HCT116 (cell line): ENCODE measurements around the gene DEPDC5. TPM values are rescaled to one million over a fixed set of nuclear protein-coding genes. Genes with fewer than 3 reads are reported as not detected.

ENCODE experiments used
- ATAC-seq: fragments of 200-7000 bp; cut with Tn5 transposase; 2 replicates; pipeline ENCODE4 v1.9.1; 2020; ENCODE audit warnings: mild to moderate bottlenecking, moderate library complexity
- BruUV-seq: library from RNA; stranded (reverse); fragments of 400-500 nt; replicated peaks from 2 replicates; lab custom pipeline; 2021; lab: Mats Ljungman, UMichigan
- CTCF ChIA-PET: fragments of 300-600 bp; sonication (Branson Sonifier 250); formaldehyde crosslinking; loops from one replicate; lab custom pipeline; 2021; ENCODE audit warnings: antibody characterized with exemption; lab: Charles Lee
- POLR2A ChIA-PET: fragments of 300-600, 350-600 bp; sonication (Branson Sonifier 250); formaldehyde crosslinking; loops from one replicate; lab custom pipeline; 2021; ENCODE audit warnings: antibody characterized with exemption; lab: Charles Lee
- RAD21 ChIA-PET, 2 experiments: fragments of 300-600 bp; sonication (Branson Sonifier 250); formaldehyde crosslinking; loops; one replicate each; lab custom pipeline; 2023; ENCODE audit warnings: low total read pairs in 2 of 2; ENCODE audit not compliant: uncharacterized antibody in 2 of 2, unreplicated experiment in 2 of 2, low non-redundant PET in 1 of 2; lab: Charles Lee
- DNase-seq: peaks from one replicate; pipeline ENCODE4 v3.0.0-alpha.2; 2010; ENCODE audit warnings: low read depth, low spot score
- H2AFZ ChIP-seq: fragments of 200-600 bp; shearing (Covaris generic), sonication (generic); 2 replicates; pipeline ENCODE4 v1.6.1; 2017; ENCODE audit warnings: low read depth, mixed run types, mixed read lengths, antibody characterized with exemption, low read length; ENCODE audit not compliant: poor library complexity, severe bottlenecking
- H3K27ac ChIP-seq: 2 replicates; pipeline ENCODE4 v1.5.1; 2012; ENCODE audit warnings: low read depth, low read length
- H3K27me3 ChIP-seq: fragments of 200-600 bp; sonication (generic); 2 replicates; pipeline ENCODE4 v1.6.1; 2016; ENCODE audit warnings: mixed run types, low read length, mixed read lengths; ENCODE audit not compliant: insufficient read depth
- H3K36me3 ChIP-seq, 2 experiments: fragments of 200-500 bp in 1 of 2; fragments of 200-600 bp in 1 of 2; sonication (Bioruptor generic) in 1 of 2; sonication (generic) in 1 of 2; 2 replicates each; pipeline versions ENCODE4 v1.5.1 to v1.6.1; 2014 to 2016; ENCODE audit warnings: low read length in 2 of 2, inconsistent platforms in 1 of 2, mixed read lengths in 1 of 2, mixed run types in 1 of 2; ENCODE audit not compliant: insufficient read depth in 2 of 2, control insufficient read depth in 1 of 2
- H3K4me1 ChIP-seq, 2 experiments: fragments of 200-600 bp in 1 of 2; sonication (generic) in 1 of 2; 2 replicates each; pipeline versions ENCODE4 v1.5.1 to v1.6.1; 2012 to 2017; ENCODE audit warnings: low read length in 2 of 2, inconsistent platforms in 1 of 2, mild to moderate bottlenecking in 1 of 2, mixed read lengths in 1 of 2, mixed run types in 1 of 2, moderate library complexity in 1 of 2; ENCODE audit not compliant: insufficient read depth in 2 of 2, control insufficient read depth in 1 of 2
- H3K4me2 ChIP-seq: fragments of 200-600 bp; sonication (generic); 2 replicates; pipeline ENCODE4 v1.6.1; 2017; ENCODE audit warnings: mixed run types, low read length, mixed read lengths
- H3K4me3 ChIP-seq, 2 experiments: fragments of 200-600 bp in 1 of 2; sonication (generic) in 1 of 2; replicated peaks in 1 of 2; 2 replicates each; pipeline ENCODE4 v1.5.1; 2011 to 2016; ENCODE audit warnings: low read length in 2 of 2, control low read depth in 1 of 2, low read depth in 1 of 2, mild to moderate bottlenecking in 1 of 2, mixed read lengths in 1 of 2, mixed run types in 1 of 2
- H3K79me2 ChIP-seq: fragments of 200-600 bp; sonication (generic); 2 replicates; pipeline ENCODE4 v1.6.1; 2017; ENCODE audit warnings: mild to moderate bottlenecking, mixed run types, low read length, moderate library complexity, mixed read lengths; ENCODE audit not compliant: insufficient read depth
- H3K9ac ChIP-seq: fragments of 200-600 bp; sonication (generic); 2 replicates; pipeline ENCODE4 v1.6.1; 2016; ENCODE audit warnings: low read length, mixed read lengths
- H3K9me2 ChIP-seq: fragments of 200-600 bp; sonication (generic), shearing (Covaris generic); 2 replicates; pipeline ENCODE4 v1.6.1; 2017; ENCODE audit warnings: mixed run types, mild to moderate bottlenecking, moderate library complexity; ENCODE audit not compliant: insufficient read depth
- H3K9me3 ChIP-seq, 2 experiments: fragments of 200-500 bp in 1 of 2; fragments of 200-600 bp in 1 of 2; sonication (Bioruptor generic) in 1 of 2; sonication (generic) in 1 of 2; 2 replicates each; pipeline ENCODE4 v1.6.1; 2014 to 2017; ENCODE audit warnings: low read length in 2 of 2, mixed read lengths in 2 of 2, inconsistent platforms in 1 of 2, low read depth in 1 of 2, mild to moderate bottlenecking in 1 of 2, mixed run types in 1 of 2, moderate library complexity in 1 of 2; ENCODE audit not compliant: control insufficient read depth in 1 of 2, insufficient read depth in 1 of 2
- H4K20me1 ChIP-seq: fragments of 200-600 bp; sonication (generic), shearing (Covaris generic); 2 replicates; pipeline ENCODE4 v1.6.1; 2017; ENCODE audit warnings: mixed run types, mild to moderate bottlenecking, moderate library complexity; ENCODE audit not compliant: insufficient read depth
- CBX3 ChIP-seq: IDR thresholded peaks from 2 replicates; pipeline ENCODE4 v1.6.1; 2012; ENCODE audit warnings: low read depth
- ELF1 ChIP-seq: IDR thresholded peaks from 2 replicates; pipeline ENCODE4 v1.6.1; 2012; ENCODE audit warnings: low read depth, borderline replicate concordance
- EZH2 ChIP-seq: fragments of 200-600 bp; sonication (generic); IDR thresholded peaks from 2 replicates; pipeline ENCODE4 v1.6.1; 2017; ENCODE audit warnings: antibody characterized with exemption, mixed run types
- EZH2phosphoT487 ChIP-seq: fragments of 200-600 bp; IDR thresholded peaks from 2 replicates; pipeline ENCODE4 v1.6.1; 2018; ENCODE audit warnings: antibody characterized with exemption, borderline replicate concordance
- POLR2A ChIP-seq: IDR thresholded peaks from 2 replicates; pipeline ENCODE4 v1.7.0; 2011; ENCODE audit warnings: borderline replicate concordance; ENCODE audit not compliant: insufficient read depth, insufficient read length; ENCODE audit errors: extremely low read depth
- SIN3A ChIP-seq: IDR thresholded peaks from 2 replicates; pipeline ENCODE4 v1.6.1; 2012; ENCODE audit warnings: low read depth
- SP1 ChIP-seq: IDR thresholded peaks from 2 replicates; pipeline ENCODE4 v1.6.1; 2012; ENCODE audit warnings: low read depth
- TCF7L2 ChIP-seq: IDR thresholded peaks from 2 replicates; pipeline ENCODE4 v1.7.0; 2011; ENCODE audit warnings: borderline replicate concordance, inconsistent platforms; ENCODE audit not compliant: insufficient read depth, insufficient read length; ENCODE audit errors: extremely low read depth
- ZFX ChIP-seq: fragments of 450-650 bp; IDR thresholded peaks from 2 replicates; pipeline ENCODE4 v1.6.1; 2017
- ZNF274 ChIP-seq: fragments of 200-500 bp; sonication (Bioruptor generic); IDR thresholded peaks from 2 replicates; pipeline ENCODE4 v1.6.1; 2014; ENCODE audit warnings: mild to moderate bottlenecking, low read depth, low read length, inconsistent platforms
- intact Hi-C: fragments of 100-400 bp; cut with micrococcal nuclease; formaldehyde crosslinking; loops from 2 replicates; pipeline ENCODE4 v1.10.0; 2022
- total RNA-seq: library from RNA; stranded (reverse); gene quantifications from one replicate; pipeline ENCODE4 v1.2.1, GENCODE V29; 2021; ENCODE audit not compliant: unreplicated experiment
- TF ChIP-seq, protein P1 (sequence below): IDR thresholded peaks from 2 replicates; pipeline ENCODE4 v1.6.1; 2012; ENCODE audit warnings: low read depth
- TF ChIP-seq, protein P2 (sequence below): IDR thresholded peaks from 2 replicates; pipeline ENCODE4 v1.6.1; 2011; ENCODE audit warnings: mild to moderate bottlenecking, low read length, moderate library complexity; ENCODE audit not compliant: insufficient replicate concordance; ENCODE audit errors: extremely low read depth
- TF ChIP-seq, protein P3 (sequence below), 3 experiments: fragments of 200-600 bp in 1 of 3; sonication (generic) in 1 of 3; IDR thresholded peaks in 2 of 3; conservative IDR thresholded peaks in 1 of 3; 2 replicates each; pipeline ENCODE4 v1.5.1; 2012 to 2017; ENCODE audit warnings: low read depth in 2 of 3, low read length in 2 of 3, antibody characterized with exemption in 1 of 3, borderline replicate concordance in 1 of 3, control low read depth in 1 of 3, mild to moderate bottlenecking in 1 of 3, mixed read lengths in 1 of 3, mixed run types in 1 of 3, moderate library complexity in 1 of 3; ENCODE audit not compliant: insufficient read depth in 1 of 3

Gene DEPDC5
- total RNA-seq, 1 experiment from 2014 or later: 35.0 TPM

DNA sequence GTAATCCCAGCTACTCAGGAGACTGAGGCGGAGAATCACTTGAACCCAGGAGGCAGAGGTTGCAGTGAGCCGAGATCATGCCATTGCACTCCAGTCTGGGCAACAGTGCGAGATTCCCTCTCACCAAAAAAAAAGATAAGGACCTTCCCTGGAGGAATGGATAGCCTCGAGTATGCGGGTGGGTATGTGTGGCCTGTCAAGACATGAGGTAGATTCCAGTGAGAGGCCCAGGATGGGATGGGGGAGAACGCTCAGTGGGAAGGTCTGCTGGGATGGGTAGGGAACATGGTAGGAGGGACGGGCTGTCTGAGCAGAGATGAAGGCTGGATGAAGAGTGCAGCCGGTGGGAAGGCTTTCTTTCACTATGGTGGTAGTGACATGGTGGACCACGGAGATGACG is 151.5 kb downstream of the DEPDC5 start:
- DNase-seq (no peak), ATAC-seq (no peak)
- no peaks in the 10 kb centered on the region for H4K20me1 ChIP-seq
- H3K9ac ChIP-seq: no peak overlapping the region
- no peaks in the 10 kb centered on the region for H3K9me2 ChIP-seq
- TF ChIP-seq ZNF274: no peak
- ChIA-PET POLR2A (no interaction called here), RAD21 (no interaction called here), CTCF (no interaction called here)
- no peaks in the 10 kb centered on the region for H3K27me3 ChIP-seq
- no peaks in the 10 kb centered on the region for H3K9me3 ChIP-seq
- no peak overlapping the region for H2AFZ ChIP-seq
- no peaks in the 10 kb centered on the region for H3K4me1 ChIP-seq
- no peak overlapping the region for H3K4me3 ChIP-seq
- intact Hi-C loops: no loop called here
- H3K4me2 ChIP-seq: no peak overlapping the region
- no peak overlapping the region for H3K27ac ChIP-seq
- H3K79me2 ChIP-seq: no peaks in the 10 kb centered on the region
- H3K36me3 ChIP-seq: peaks cover 0 to 2% of the 10 kb centered on the region in 2 experiments; a peak in 2 of 4 replicates
- BruUV-seq: no TSS peak

DNA sequence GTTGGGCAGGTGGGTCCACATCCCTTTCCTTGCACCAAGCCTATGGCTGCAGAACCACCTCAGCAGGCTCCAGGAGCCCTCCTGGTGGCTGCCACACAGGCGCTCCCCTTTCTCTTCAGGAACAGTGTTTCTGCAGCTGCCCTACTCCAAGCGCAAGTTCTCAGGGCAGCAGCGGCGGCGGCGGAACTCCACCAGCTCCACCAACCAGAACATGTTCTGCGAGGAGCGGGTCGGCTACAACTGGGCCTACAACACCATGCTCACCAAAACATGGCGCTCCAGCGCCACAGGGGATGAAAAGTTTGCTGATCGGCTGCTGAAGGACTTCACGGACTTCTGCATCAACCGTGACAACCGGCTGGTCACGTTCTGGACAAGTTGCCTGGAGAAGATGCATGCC is 152.3 kb downstream of the DEPDC5 start:
- Histone ChIP-seq H2AFZ (no peak overlapping the region), H3K9me2 (no peaks in the 10 kb centered on the region), H3K9ac (no peak overlapping the region), H3K4me1 (no peaks in the 10 kb centered on the region), H3K79me2 (no peaks in the 10 kb centered on the region), H3K27ac (no peak overlapping the region), H3K4me2 (no peak overlapping the region), H3K9me3 (no peaks in the 10 kb centered on the region), H3K4me3 (no peak overlapping the region), H3K27me3 (no peaks in the 10 kb centered on the region), H3K36me3 (peaks cover 0 to 2% of the 10 kb centered on the region in 2 experiments; a peak in 2 of 4 replicates), H4K20me1 (no peaks in the 10 kb centered on the region)
- TF ChIP-seq, protein P1, sequence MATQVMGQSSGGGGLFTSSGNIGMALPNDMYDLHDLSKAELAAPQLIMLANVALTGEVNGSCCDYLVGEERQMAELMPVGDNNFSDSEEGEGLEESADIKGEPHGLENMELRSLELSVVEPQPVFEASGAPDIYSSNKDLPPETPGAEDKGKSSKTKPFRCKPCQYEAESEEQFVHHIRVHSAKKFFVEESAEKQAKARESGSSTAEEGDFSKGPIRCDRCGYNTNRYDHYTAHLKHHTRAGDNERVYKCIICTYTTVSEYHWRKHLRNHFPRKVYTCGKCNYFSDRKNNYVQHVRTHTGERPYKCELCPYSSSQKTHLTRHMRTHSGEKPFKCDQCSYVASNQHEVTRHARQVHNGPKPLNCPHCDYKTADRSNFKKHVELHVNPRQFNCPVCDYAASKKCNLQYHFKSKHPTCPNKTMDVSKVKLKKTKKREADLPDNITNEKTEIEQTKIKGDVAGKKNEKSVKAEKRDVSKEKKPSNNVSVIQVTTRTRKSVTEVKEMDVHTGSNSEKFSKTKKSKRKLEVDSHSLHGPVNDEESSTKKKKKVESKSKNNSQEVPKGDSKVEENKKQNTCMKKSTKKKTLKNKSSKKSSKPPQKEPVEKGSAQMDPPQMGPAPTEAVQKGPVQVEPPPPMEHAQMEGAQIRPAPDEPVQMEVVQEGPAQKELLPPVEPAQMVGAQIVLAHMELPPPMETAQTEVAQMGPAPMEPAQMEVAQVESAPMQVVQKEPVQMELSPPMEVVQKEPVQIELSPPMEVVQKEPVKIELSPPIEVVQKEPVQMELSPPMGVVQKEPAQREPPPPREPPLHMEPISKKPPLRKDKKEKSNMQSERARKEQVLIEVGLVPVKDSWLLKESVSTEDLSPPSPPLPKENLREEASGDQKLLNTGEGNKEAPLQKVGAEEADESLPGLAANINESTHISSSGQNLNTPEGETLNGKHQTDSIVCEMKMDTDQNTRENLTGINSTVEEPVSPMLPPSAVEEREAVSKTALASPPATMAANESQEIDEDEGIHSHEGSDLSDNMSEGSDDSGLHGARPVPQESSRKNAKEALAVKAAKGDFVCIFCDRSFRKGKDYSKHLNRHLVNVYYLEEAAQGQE: no peak
- TF ChIP-seq SIN3A: no peak
- TF ChIP-seq, protein P2, sequence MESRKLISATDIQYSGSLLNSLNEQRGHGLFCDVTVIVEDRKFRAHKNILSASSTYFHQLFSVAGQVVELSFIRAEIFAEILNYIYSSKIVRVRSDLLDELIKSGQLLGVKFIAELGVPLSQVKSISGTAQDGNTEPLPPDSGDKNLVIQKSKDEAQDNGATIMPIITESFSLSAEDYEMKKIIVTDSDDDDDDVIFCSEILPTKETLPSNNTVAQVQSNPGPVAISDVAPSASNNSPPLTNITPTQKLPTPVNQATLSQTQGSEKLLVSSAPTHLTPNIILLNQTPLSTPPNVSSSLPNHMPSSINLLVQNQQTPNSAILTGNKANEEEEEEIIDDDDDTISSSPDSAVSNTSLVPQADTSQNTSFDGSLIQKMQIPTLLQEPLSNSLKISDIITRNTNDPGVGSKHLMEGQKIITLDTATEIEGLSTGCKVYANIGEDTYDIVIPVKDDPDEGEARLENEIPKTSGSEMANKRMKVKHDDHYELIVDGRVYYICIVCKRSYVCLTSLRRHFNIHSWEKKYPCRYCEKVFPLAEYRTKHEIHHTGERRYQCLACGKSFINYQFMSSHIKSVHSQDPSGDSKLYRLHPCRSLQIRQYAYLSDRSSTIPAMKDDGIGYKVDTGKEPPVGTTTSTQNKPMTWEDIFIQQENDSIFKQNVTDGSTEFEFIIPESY: no peak
- no peak for TF ChIP-seq ELF1
- no peak for TF ChIP-seq EZH2phosphoT487
- no peak for TF ChIP-seq TCF7L2
- TF ChIP-seq CBX3: no peak
- TF ChIP-seq ZFX: no peak
- no peak for TF ChIP-seq SP1
- TF ChIP-seq POLR2A: no peak
- TF ChIP-seq EZH2: no peak
- TF ChIP-seq, protein P3, sequence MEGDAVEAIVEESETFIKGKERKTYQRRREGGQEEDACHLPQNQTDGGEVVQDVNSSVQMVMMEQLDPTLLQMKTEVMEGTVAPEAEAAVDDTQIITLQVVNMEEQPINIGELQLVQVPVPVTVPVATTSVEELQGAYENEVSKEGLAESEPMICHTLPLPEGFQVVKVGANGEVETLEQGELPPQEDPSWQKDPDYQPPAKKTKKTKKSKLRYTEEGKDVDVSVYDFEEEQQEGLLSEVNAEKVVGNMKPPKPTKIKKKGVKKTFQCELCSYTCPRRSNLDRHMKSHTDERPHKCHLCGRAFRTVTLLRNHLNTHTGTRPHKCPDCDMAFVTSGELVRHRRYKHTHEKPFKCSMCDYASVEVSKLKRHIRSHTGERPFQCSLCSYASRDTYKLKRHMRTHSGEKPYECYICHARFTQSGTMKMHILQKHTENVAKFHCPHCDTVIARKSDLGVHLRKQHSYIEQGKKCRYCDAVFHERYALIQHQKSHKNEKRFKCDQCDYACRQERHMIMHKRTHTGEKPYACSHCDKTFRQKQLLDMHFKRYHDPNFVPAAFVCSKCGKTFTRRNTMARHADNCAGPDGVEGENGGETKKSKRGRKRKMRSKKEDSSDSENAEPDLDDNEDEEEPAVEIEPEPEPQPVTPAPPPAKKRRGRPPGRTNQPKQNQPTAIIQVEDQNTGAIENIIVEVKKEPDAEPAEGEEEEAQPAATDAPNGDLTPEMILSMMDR (IDR thresholded peaks at IDR 0.05 in 2 of 3, conservative IDR thresholded peaks at IDR 0.05 in 1 of 3; ENCODE audit: borderline replicate concordance in 1 of 3, insufficient read depth in 1 of 3, low read depth in 2 of 3, low read length in 2 of 3): no peak
- ChIA-PET RAD21 (no interaction called here), CTCF (no interaction called here), POLR2A (no interaction called here)
- no TSS peak for BruUV-seq
- intact Hi-C loops: no loop called here
- ATAC-seq (no peak), DNase-seq (no peak)
